ENCODE results near the gene RAD51B.

- TF ChIP-seq, protein P1, sequence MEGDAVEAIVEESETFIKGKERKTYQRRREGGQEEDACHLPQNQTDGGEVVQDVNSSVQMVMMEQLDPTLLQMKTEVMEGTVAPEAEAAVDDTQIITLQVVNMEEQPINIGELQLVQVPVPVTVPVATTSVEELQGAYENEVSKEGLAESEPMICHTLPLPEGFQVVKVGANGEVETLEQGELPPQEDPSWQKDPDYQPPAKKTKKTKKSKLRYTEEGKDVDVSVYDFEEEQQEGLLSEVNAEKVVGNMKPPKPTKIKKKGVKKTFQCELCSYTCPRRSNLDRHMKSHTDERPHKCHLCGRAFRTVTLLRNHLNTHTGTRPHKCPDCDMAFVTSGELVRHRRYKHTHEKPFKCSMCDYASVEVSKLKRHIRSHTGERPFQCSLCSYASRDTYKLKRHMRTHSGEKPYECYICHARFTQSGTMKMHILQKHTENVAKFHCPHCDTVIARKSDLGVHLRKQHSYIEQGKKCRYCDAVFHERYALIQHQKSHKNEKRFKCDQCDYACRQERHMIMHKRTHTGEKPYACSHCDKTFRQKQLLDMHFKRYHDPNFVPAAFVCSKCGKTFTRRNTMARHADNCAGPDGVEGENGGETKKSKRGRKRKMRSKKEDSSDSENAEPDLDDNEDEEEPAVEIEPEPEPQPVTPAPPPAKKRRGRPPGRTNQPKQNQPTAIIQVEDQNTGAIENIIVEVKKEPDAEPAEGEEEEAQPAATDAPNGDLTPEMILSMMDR (conservative IDR thresholded peaks at IDR 0.05 in 1 of 2, IDR thresholded peaks at IDR 0.05 in 1 of 2; ENCODE audit: low read depth in 1 of 2, low read length in 2 of 2): no peak
- TF ChIP-seq EZH2 (IDR thresholded peaks at IDR 0.05; ENCODE audit: low read length, missing control alignments): no peak
Measured at GRCh38 chr14:68292441-68293215, 473.0 kb downstream of the RAD51B start.
